Colonic mucosa (tissue), 4 donors: ENCODE results near the gene RALGPS2. TPM values are rescaled to one million over a fixed set of nuclear protein-coding genes. Genes with fewer than 3 reads are reported as not detected.

ENCODE experiments used
- DNase-seq: peaks from one replicate; pipeline ENCODE4 v3.0.0-alpha.2; 2020
- H3K27ac ChIP-seq: fragments of 200-600 bp; one replicate; pipeline ENCODE4 v1.8.0; 2021
- H3K27me3 ChIP-seq: fragments of 200-600 bp; one replicate; pipeline ENCODE4 v1.8.0; 2021
- H3K36me3 ChIP-seq: fragments of 200-600 bp; one replicate; pipeline ENCODE4 v1.8.0; 2021
- H3K4me1 ChIP-seq: fragments of 200-600 bp; one replicate; pipeline ENCODE4 v1.8.0; 2021; ENCODE audit warnings: mild to moderate bottlenecking
- H3K4me3 ChIP-seq: fragments of 200-600 bp; one replicate; pipeline ENCODE4 v1.8.0; 2021
- H3K9ac ChIP-seq, 2 donors: one replicate each; pipeline ENCODE4 v1.7.0; 2013; ENCODE audit warnings: control low read depth in 2 of 2, low read depth in 2 of 2, low read length in 2 of 2
- H3K9me3 ChIP-seq: fragments of 200-600 bp; one replicate; pipeline ENCODE4 v1.8.0; 2021
- CTCF ChIP-seq: fragments of 200-600 bp; IDR thresholded peaks from one replicate; pipeline ENCODE4 v1.8.0; 2022; ENCODE audit warnings: antibody characterized with exemption, mild to moderate bottlenecking
- intact Hi-C: fragments of 100-400 bp; cut with DNase I; formaldehyde crosslinking; loops from one replicate; pipeline ENCODE4 v1.14.1; 2022
- total RNA-seq, 2 donors: library from RNA; stranded (reverse); fragmentation: NEBNext Ultra II Directional in 1 of 2; extraction: Animal tissue kit (Norgen Biotek cat#: 25700) in 1 of 2; gene quantifications; one replicate each; pipeline ENCODE4 v1.2.1, GENCODE V29; 2021
- donor health status: healthy.
- donor health status: DM: no; HTN: no; CAD: no.
- donor health status: DM: no; HTN: no; CAD: no.

Gene RALGPS2
- total RNA-seq, 2 donors from 2014 or later: 23.5 to 49.1 TPM

GRCh38 chr1:178898401-178898800 lies 173.4 kb downstream of the RALGPS2 start:
- intact Hi-C loops: no loop called here
- no peak for TF ChIP-seq CTCF
- no peak overlapping the region for H3K27ac ChIP-seq

GRCh38 chr1:178899402-178899801 lies 174.4 kb downstream of the RALGPS2 start:
- no peak overlapping the region for H3K27ac ChIP-seq
- DNase-seq: no peak
- no peaks in the 10 kb centered on the region for H3K4me1 ChIP-seq
- H3K9ac ChIP-seq: no peak overlapping the region
- no peaks in the 10 kb centered on the region for H3K9me3 ChIP-seq
- no peaks in the 10 kb centered on the region for H3K36me3 ChIP-seq
- intact Hi-C loops: no loop called here
- no peak for TF ChIP-seq CTCF
- H3K27me3 ChIP-seq: no peaks in the 10 kb centered on the region
- H3K4me3 ChIP-seq: no peak overlapping the region

More at GRCh38 chr1:178898401-178898800, 173.4 kb downstream of the RALGPS2 start:
- Histone ChIP-seq H3K9me3 (no peaks in the 10 kb centered on the region), H3K4me1 (no peaks in the 10 kb centered on the region), H3K36me3 (no peaks in the 10 kb centered on the region), H3K27me3 (no peaks in the 10 kb centered on the region), H3K4me3 (no peak overlapping the region), H3K9ac (no peak overlapping the region)
- DNase-seq: no peak

- intact Hi-C loops: no loop called here
Measured at GRCh38 chr1:178901482-178902125, 176.6 kb downstream of the RALGPS2 start.

GRCh38 chr1:178908358-178908757 lies 183.3 kb downstream of the RALGPS2 start:
- H3K4me3 ChIP-seq: no peak overlapping the region
- intact Hi-C loops: no loop called here
- no peak for DNase-seq
- H3K4me1 ChIP-seq: no peaks in the 10 kb centered on the region
- no peaks in the 10 kb centered on the region for H3K9me3 ChIP-seq
- H3K9ac ChIP-seq: no peak overlapping the region
- no peak for TF ChIP-seq CTCF
- no peak overlapping the region for H3K27ac ChIP-seq
- no peaks in the 10 kb centered on the region for H3K36me3 ChIP-seq
- no peaks in the 10 kb centered on the region for H3K27me3 ChIP-seq

More at GRCh38 chr1:178901482-178902125, 176.6 kb downstream of the RALGPS2 start:
- H3K4me1 ChIP-seq: no peaks in the 10 kb centered on the region
- no peak overlapping the region for H3K9ac ChIP-seq
- H3K27ac ChIP-seq: no peak overlapping the region
- TF ChIP-seq CTCF: no peak
- H3K4me3 ChIP-seq: no peak overlapping the region
- no peaks in the 10 kb centered on the region for H3K27me3 ChIP-seq
- DNase-seq: no peak
- no peaks in the 10 kb centered on the region for H3K36me3 ChIP-seq
- no peaks in the 10 kb centered on the region for H3K9me3 ChIP-seq

GRCh38 chr1:178910023-178910422 lies 185.0 kb downstream of the RALGPS2 start:
- Histone ChIP-seq H3K27me3 (no peaks in the 10 kb centered on the region), H3K4me1 (no peaks in the 10 kb centered on the region), H3K36me3 (no peaks in the 10 kb centered on the region), H3K9ac (no peak overlapping the region), H3K27ac (no peak overlapping the region), H3K4me3 (no peak overlapping the region), H3K9me3 (no peaks in the 10 kb centered on the region)
- no peak for DNase-seq
- TF ChIP-seq CTCF: no peak
- intact Hi-C loops: no loop called here
